GM23338 (cell line): Measurements from ENCODE around the gene SOHLH1. TPM values are rescaled to one million over a fixed set of nuclear protein-coding genes. Genes with fewer than 3 reads are reported as not detected.

Experiments used
- ATAC-seq: fragments of 200-7000 bp; cut with Tn5 transposase; 3 replicates; pipeline ENCODE4 v1.9.1; 2020
- DNase-seq: peaks from one replicate; pipeline ENCODE4 v3.0.0-alpha.2; 2015; ENCODE audit warnings: low spot score
- H2AFZ ChIP-seq: fragments of 200-600 bp; sonication (generic); 2 replicates; pipeline ENCODE4 v1.8.0; 2016; ENCODE audit warnings: antibody characterized with exemption, mild to moderate bottlenecking, moderate library complexity
- H3F3A ChIP-seq: fragments of 200-600 bp; sonication (generic); replicated peaks from 2 replicates; pipeline ENCODE4 v1.8.0; 2017; ENCODE audit warnings: antibody characterized with exemption, mixed run types, low read depth
- H3K27ac ChIP-seq: fragments of 200-600 bp; sonication (generic); 2 replicates; pipeline ENCODE4 v1.6.1; 2016; ENCODE audit warnings: low read depth
- H3K27me3 ChIP-seq: fragments of 200-600 bp; sonication (generic); 2 replicates; pipeline ENCODE4 v1.8.0; 2016; ENCODE audit warnings: mild to moderate bottlenecking, mixed run types, moderate library complexity; ENCODE audit not compliant: insufficient read depth
- H3K36me3 ChIP-seq: fragments of 200-600 bp; sonication (generic); 2 replicates; pipeline ENCODE4 v1.8.0; 2016; ENCODE audit warnings: mild to moderate bottlenecking; ENCODE audit not compliant: insufficient read depth
- H3K4me1 ChIP-seq: fragments of 200-600 bp; sonication (generic); 2 replicates; pipeline ENCODE4 v1.8.0; 2016; ENCODE audit warnings: mild to moderate bottlenecking, moderate library complexity; ENCODE audit not compliant: insufficient read depth
- H3K4me2 ChIP-seq: fragments of 200-600 bp; sonication (generic); 2 replicates; pipeline ENCODE4 v1.7.1; 2017; ENCODE audit warnings: mixed run types
- H3K4me3 ChIP-seq: fragments of 200-600 bp; sonication (generic); 2 replicates; pipeline ENCODE4 v1.6.1; 2016; ENCODE audit warnings: mixed run types
- H3K79me2 ChIP-seq: fragments of 200-600 bp; sonication (generic); replicated peaks from 2 replicates; pipeline ENCODE4 v1.8.0; 2017; ENCODE audit warnings: mild to moderate bottlenecking; ENCODE audit not compliant: insufficient read depth
- H3K9me2 ChIP-seq: fragments of 200-600 bp; sonication (generic); 2 replicates; pipeline ENCODE4 v1.8.0; 2017; ENCODE audit not compliant: insufficient read depth
- H4K20me1 ChIP-seq: fragments of 200-600 bp; sonication (generic); replicated peaks from 2 replicates; pipeline ENCODE4 v1.8.0; 2017; ENCODE audit warnings: mild to moderate bottlenecking; ENCODE audit not compliant: insufficient read depth
- H3K27ac Mint-ChIP-seq: 2 replicates; pipeline ENCODE4 v1.8.0; 2020; ENCODE audit warnings: inconsistent platforms, mild to moderate bottlenecking, moderate library complexity, mixed read lengths
- H3K27me3 Mint-ChIP-seq: 3 replicates; pipeline ENCODE4 v1.8.0; 2022; ENCODE audit warnings: low read depth, mild to moderate bottlenecking, moderate library complexity, mixed read lengths, inconsistent platforms; ENCODE audit not compliant: insufficient read depth, poor library complexity
- H3K36me3 Mint-ChIP-seq: 3 replicates; pipeline ENCODE4 v1.8.0; 2021; ENCODE audit warnings: low read depth, mild to moderate bottlenecking, inconsistent platforms, moderate library complexity, mixed read lengths
- H3K4me1 Mint-ChIP-seq: 3 replicates; pipeline ENCODE4 v1.8.0; 2020; ENCODE audit warnings: mild to moderate bottlenecking, inconsistent platforms, mixed read lengths
- H3K4me3 Mint-ChIP-seq: 3 replicates; pipeline ENCODE4 v1.8.0; 2021; ENCODE audit warnings: moderate library complexity, mild to moderate bottlenecking, inconsistent platforms, mixed read lengths
- H3K9me3 Mint-ChIP-seq: 3 replicates; pipeline ENCODE4 v1.8.0; 2020; ENCODE audit warnings: moderate library complexity, mild to moderate bottlenecking, inconsistent platforms, mixed read lengths
- EZH2 ChIP-seq: fragments of 200-600 bp; sonication (generic); IDR thresholded peaks from one replicate; pipeline ENCODE4 v1.8.0; 2017; ENCODE audit warnings: antibody characterized with exemption, mild to moderate bottlenecking, low read depth; ENCODE audit not compliant: unreplicated experiment
- EZH2phosphoT487 ChIP-seq: fragments of 200-600 bp; sonication (generic); IDR thresholded peaks from one replicate; pipeline ENCODE4 v1.8.1; 2018; ENCODE audit warnings: antibody characterized with exemption; ENCODE audit not compliant: unreplicated experiment
- JUNB ChIP-seq: IDR thresholded peaks from one replicate; pipeline ENCODE4 v1.6.1; 2016; ENCODE audit warnings: antibody characterized with exemption; ENCODE audit not compliant: unreplicated experiment
- STAT1 ChIP-seq: IDR thresholded peaks from one replicate; pipeline ENCODE4 v1.6.1; 2016; ENCODE audit warnings: antibody characterized with exemption; ENCODE audit not compliant: unreplicated experiment
- ZNF331 ChIP-seq: fragments of 250-450 bp; sonication (Bioruptor Pico); IDR thresholded peaks from 2 replicates; pipeline ENCODE4 v1.5.0; 2020; ENCODE audit warnings: low read depth, mild to moderate bottlenecking, moderate library complexity
- polyA plus RNA-seq: library from polyadenylated mRNA; unstranded; fragments of >200 nt; fragmentation: Nextera tagmentation; extraction: Ambion mirVana; gene quantifications from 2 replicates; pipeline ENCODE4 v1.2.1, GENCODE V29; 2016
- total RNA-seq: library from RNA; depleted of rRNA; stranded (reverse); fragments of >200 nt; shearing (Covaris generic); gene quantifications from 2 replicates; pipeline ENCODE4 v1.2.3, GENCODE V29; 2014
- TF ChIP-seq, protein P1 (sequence below): fragments of 250-450 bp; sonication (Bioruptor Pico); IDR thresholded peaks from 2 replicates; pipeline ENCODE4 v1.5.0; 2020; ENCODE audit warnings: mild to moderate bottlenecking, moderate library complexity
- TF ChIP-seq, protein P2 (sequence below): IDR thresholded peaks from 2 replicates; pipeline ENCODE4 v1.6.1; 2016; ENCODE audit warnings: antibody characterized with exemption
- TF ChIP-seq, protein P3 (sequence below): IDR thresholded peaks from one replicate; pipeline ENCODE4 v1.6.1; 2018; ENCODE audit warnings: antibody characterized with exemption; ENCODE audit not compliant: unreplicated experiment

Gene SOHLH1
- total and polyA plus RNA-seq, 2 experiments from 2014 or later: 0.21 TPM; not detected in 1

- TF ChIP-seq, protein P1, sequence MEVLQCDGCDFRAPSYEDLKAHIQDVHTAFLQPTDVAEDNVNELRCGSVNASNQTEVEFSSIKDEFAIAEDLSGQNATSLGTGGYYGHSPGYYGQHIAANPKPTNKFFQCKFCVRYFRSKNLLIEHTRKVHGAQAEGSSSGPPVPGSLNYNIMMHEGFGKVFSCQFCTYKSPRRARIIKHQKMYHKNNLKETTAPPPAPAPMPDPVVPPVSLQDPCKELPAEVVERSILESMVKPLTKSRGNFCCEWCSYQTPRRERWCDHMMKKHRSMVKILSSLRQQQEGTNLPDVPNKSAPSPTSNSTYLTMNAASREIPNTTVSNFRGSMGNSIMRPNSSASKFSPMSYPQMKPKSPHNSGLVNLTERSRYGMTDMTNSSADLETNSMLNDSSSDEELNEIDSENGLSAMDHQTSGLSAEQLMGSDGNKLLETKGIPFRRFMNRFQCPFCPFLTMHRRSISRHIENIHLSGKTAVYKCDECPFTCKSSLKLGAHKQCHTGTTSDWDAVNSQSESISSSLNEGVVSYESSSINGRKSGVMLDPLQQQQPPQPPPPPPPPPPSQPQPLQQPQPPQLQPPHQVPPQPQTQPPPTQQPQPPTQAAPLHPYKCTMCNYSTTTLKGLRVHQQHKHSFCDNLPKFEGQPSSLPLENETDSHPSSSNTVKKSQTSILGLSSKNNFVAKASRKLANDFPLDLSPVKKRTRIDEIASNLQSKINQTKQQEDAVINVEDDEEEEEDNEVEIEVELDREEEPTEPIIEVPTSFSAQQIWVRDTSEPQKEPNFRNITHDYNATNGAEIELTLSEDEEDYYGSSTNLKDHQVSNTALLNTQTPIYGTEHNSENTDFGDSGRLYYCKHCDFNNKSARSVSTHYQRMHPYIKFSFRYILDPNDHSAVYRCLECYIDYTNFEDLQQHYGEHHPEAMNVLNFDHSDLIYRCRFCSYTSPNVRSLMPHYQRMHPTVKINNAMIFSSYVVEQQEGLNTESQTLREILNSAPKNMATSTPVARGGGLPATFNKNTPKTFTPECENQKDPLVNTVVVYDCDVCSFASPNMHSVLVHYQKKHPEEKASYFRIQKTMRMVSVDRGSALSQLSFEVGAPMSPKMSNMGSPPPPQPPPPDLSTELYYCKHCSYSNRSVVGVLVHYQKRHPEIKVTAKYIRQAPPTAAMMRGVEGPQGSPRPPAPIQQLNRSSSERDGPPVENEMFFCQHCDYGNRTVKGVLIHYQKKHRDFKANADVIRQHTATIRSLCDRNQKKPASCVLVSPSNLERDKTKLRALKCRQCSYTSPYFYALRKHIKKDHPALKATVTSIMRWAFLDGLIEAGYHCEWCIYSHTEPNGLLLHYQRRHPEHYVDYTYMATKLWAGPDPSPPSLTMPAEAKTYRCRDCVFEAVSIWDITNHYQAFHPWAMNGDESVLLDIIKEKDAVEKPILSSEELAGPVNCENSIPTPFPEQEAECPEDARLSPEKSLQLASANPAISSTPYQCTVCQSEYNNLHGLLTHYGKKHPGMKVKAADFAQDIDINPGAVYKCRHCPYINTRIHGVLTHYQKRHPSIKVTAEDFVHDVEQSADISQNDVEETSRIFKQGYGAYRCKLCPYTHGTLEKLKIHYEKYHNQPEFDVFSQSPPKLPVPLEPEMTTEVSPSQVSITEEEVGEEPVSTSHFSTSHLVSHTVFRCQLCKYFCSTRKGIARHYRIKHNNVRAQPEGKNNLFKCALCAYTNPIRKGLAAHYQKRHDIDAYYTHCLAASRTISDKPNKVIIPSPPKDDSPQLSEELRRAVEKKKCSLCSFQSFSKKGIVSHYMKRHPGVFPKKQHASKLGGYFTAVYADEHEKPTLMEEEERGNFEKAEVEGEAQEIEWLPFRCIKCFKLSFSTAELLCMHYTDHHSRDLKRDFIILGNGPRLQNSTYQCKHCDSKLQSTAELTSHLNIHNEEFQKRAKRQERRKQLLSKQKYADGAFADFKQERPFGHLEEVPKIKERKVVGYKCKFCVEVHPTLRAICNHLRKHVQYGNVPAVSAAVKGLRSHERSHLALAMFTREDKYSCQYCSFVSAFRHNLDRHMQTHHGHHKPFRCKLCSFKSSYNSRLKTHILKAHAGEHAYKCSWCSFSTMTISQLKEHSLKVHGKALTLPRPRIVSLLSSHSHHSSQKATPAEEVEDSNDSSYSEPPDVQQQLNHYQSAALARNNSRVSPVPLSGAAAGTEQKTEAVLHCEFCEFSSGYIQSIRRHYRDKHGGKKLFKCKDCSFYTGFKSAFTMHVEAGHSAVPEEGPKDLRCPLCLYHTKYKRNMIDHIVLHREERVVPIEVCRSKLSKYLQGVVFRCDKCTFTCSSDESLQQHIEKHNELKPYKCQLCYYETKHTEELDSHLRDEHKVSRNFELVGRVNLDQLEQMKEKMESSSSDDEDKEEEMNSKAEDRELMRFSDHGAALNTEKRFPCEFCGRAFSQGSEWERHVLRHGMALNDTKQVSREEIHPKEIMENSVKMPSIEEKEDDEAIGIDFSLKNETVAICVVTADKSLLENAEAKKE (CRISPR knock-in tag): no peak
- TF ChIP-seq ZNF331 (CRISPR knock-in tag) (no peak), EZH2phosphoT487 (no peak), EZH2 (no peak), STAT1 (no peak)
- TF ChIP-seq, protein P2, sequence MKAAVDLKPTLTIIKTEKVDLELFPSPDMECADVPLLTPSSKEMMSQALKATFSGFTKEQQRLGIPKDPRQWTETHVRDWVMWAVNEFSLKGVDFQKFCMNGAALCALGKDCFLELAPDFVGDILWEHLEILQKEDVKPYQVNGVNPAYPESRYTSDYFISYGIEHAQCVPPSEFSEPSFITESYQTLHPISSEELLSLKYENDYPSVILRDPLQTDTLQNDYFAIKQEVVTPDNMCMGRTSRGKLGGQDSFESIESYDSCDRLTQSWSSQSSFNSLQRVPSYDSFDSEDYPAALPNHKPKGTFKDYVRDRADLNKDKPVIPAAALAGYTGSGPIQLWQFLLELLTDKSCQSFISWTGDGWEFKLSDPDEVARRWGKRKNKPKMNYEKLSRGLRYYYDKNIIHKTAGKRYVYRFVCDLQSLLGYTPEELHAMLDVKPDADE: no peak
These were observed 32.2 kb upstream of the SOHLH1 start (continued) for GRCh38 chr9:135731454-135731853.

GRCh38 chr9:135729480-135729879 is 30.2 kb upstream of the SOHLH1 start:
- Histone ChIP-seq H3K27ac (no peak overlapping the region), H3K4me3 (no peak overlapping the region), H4K20me1 (no peaks in the 10 kb centered on the region), H3K36me3 (no peaks in the 10 kb centered on the region), H3K9me2 (no peaks in the 10 kb centered on the region), H3K4me1 (no peaks in the 10 kb centered on the region), H3F3A (no peaks in the 10 kb centered on the region), H3K4me2 (no peak overlapping the region), H3K27me3 (no peaks in the 10 kb centered on the region), H2AFZ (no peak overlapping the region), H3K79me2 (no peaks in the 10 kb centered on the region)
- Mint-ChIP-seq H3K4me1 (peaks cover 14% of the 10 kb centered on the region), H3K4me3 (no peak overlapping the region), H3K27me3 (peaks cover 12% of the 10 kb centered on the region), H3K36me3 (peaks cover 5% of the 10 kb centered on the region), H3K9me3 (peaks cover 20% of the 10 kb centered on the region), H3K27ac (no peak overlapping the region)
- ATAC-seq (no peak), DNase-seq (no peak)
- no peak for TF ChIP-seq ZNF331 (CRISPR knock-in tag)
- TF ChIP-seq, protein P3, sequence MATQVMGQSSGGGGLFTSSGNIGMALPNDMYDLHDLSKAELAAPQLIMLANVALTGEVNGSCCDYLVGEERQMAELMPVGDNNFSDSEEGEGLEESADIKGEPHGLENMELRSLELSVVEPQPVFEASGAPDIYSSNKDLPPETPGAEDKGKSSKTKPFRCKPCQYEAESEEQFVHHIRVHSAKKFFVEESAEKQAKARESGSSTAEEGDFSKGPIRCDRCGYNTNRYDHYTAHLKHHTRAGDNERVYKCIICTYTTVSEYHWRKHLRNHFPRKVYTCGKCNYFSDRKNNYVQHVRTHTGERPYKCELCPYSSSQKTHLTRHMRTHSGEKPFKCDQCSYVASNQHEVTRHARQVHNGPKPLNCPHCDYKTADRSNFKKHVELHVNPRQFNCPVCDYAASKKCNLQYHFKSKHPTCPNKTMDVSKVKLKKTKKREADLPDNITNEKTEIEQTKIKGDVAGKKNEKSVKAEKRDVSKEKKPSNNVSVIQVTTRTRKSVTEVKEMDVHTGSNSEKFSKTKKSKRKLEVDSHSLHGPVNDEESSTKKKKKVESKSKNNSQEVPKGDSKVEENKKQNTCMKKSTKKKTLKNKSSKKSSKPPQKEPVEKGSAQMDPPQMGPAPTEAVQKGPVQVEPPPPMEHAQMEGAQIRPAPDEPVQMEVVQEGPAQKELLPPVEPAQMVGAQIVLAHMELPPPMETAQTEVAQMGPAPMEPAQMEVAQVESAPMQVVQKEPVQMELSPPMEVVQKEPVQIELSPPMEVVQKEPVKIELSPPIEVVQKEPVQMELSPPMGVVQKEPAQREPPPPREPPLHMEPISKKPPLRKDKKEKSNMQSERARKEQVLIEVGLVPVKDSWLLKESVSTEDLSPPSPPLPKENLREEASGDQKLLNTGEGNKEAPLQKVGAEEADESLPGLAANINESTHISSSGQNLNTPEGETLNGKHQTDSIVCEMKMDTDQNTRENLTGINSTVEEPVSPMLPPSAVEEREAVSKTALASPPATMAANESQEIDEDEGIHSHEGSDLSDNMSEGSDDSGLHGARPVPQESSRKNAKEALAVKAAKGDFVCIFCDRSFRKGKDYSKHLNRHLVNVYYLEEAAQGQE: no peak
- no peak for TF ChIP-seq JUNB
